Left colon (tissue), 2 donors: ENCODE data around the gene G2E3. TPM values are rescaled to one million over a fixed set of nuclear protein-coding genes. Genes with fewer than 3 reads are reported as not detected.
"Not testable (repeated sequence)": the region's sequence is repeated elsewhere in the genome, so short reads cannot be mapped to it uniquely, and the experiment has no call there.

ENCODE experiments used
- ATAC-seq: fragments of 200-7000 bp; cut with Tn5 transposase; one replicate; pipeline ENCODE4 v1.9.1; 2020; ENCODE audit warnings: mild to moderate bottlenecking, moderate library complexity
- DNase-seq, 2 donors: peaks; one replicate each; pipeline ENCODE4 v3.0.0-alpha.2; 2020
- intact Hi-C, 2 donors: fragments of 100-400 bp; cut with DNase I in 1 of 2; cut with micrococcal nuclease in 1 of 2; formaldehyde crosslinking; loops; one replicate each; pipeline versions ENCODE4 v1.11.2 to v1.14.0; 2022; cut with DNase I, micrococcal nuclease
- total RNA-seq, 2 donors: library from RNA; stranded (reverse); fragmentation: NEBNext Ultra II Directional; extraction: Animal tissue kit (Norgen Biotek cat#: 25700); gene quantifications; one replicate each; pipeline ENCODE4 v1.2.1, GENCODE V29; 2021
- donor health status: DM: no; HTN: no; CAD: no.
- donor health status: DM: yes; HTN: yes; CAD: no.

G2E3 gene
- total RNA-seq, 2 donors from 2014 or later: 12.9 to 14.2 TPM

GRCh38 chr14:30629432-30629831, 70.5 kb downstream of the G2E3 start:
- intact Hi-C loops, DNase-seq, ATAC-seq: not testable (repeated sequence)

- no peak for DNase-seq
- intact Hi-C loops: no loop called here
These were observed 71.3 kb downstream of the G2E3 start for GRCh38 chr14:30630248-30630647.

GRCh38 chr14:30632730-30633129, 73.8 kb downstream of the G2E3 start:
- intact Hi-C loops: no loop called here
- ATAC-seq: no peak

More at GRCh38 chr14:30630248-30630647, 71.3 kb downstream of the G2E3 start:
- ATAC-seq: no peak

GRCh38 chr14:30638926-30639325, 80.0 kb downstream of the G2E3 start:
- ATAC-seq (no peak), DNase-seq (no peak)
- intact Hi-C loops: no loop called here

More at GRCh38 chr14:30632730-30633129, 73.8 kb downstream of the G2E3 start:
- no peak for DNase-seq

- peak; percentile 96 for ATAC-seq
- intact Hi-C loops: no loop called here
- no peak for DNase-seq
These were observed 82.2 kb downstream of the G2E3 start for GRCh38 chr14:30641207-30641606.

- intact Hi-C loops, ATAC-seq, DNase-seq: not testable (repeated sequence)
These were observed 85.5 kb downstream of the G2E3 start for GRCh38 chr14:30644462-30644861.

- no peak for DNase-seq
- intact Hi-C loops: no loop called here
- ATAC-seq: no peak
These were observed 86.6 kb downstream of the G2E3 start for GRCh38 chr14:30645600-30645999.

GRCh38 chr14:30648471-30648870, 89.5 kb downstream of the G2E3 start:
- DNase-seq: no peak
- no peak for ATAC-seq
- intact Hi-C loops: no loop called here

- ATAC-seq: no peak
- DNase-seq: no peak
- intact Hi-C loops: no loop called here
These were observed 93.0 kb downstream of the G2E3 start for GRCh38 chr14:30651937-30652336.

- intact Hi-C loops: no loop called here
- DNase-seq: no peak
- ATAC-seq: peak; percentile 88
These were observed 96.2 kb downstream of the G2E3 start for GRCh38 chr14:30655124-30655523.

- intact Hi-C loops: no loop called here
- DNase-seq: no peak
- no peak for ATAC-seq
These were observed 96.7 kb downstream of the G2E3 start for GRCh38 chr14:30655658-30656057.

GRCh38 chr14:30656190-30656632, 97.3 kb downstream of the G2E3 start:
- intact Hi-C loops: no loop called here
- peak in 1 of 2 donors; percentile 42 for DNase-seq
- ATAC-seq: peak; percentile 64

GRCh38 chr14:30657050-30657449, 98.1 kb downstream of the G2E3 start:
- intact Hi-C loops: no loop called here
- DNase-seq: no peak
- ATAC-seq: no peak

GRCh38 chr14:30657606-30658163, 98.7 kb downstream of the G2E3 start:
- ATAC-seq: no peak
- no peak for DNase-seq
- intact Hi-C loops: no loop called here

GRCh38 chr14:30658645-30659044, 99.7 kb downstream of the G2E3 start:
- ATAC-seq: no peak
- DNase-seq: no peak
- intact Hi-C loops: no loop called here

GRCh38 chr14:30669594-30669993, 110.6 kb downstream of the G2E3 start:
- ATAC-seq (no peak), DNase-seq (no peak)
- intact Hi-C loops: no loop called here

Other genes with a start within 250 kb of the G2E3 start
- gene SCFD1, start 63.2 kb downstream of the G2E3 start, total RNA-seq: 10 to 100 TPM; 77.8 to 79.1 TPM